HG02981 (cell line): ENCODE measurements around the gene SMC1B.
A peak's percentile ranks its signal among the peaks of the same experiment; 100 is the strongest.
"Not testable (repeated sequence)": the region's sequence is repeated elsewhere in the genome, so short reads cannot be mapped to it uniquely, and the experiment has no call there.

Experiments
- ATAC-seq: cut with Tn5 transposase; IDR thresholded peaks from one replicate; pipeline ENCODE4 v1.9.1; 2021; ENCODE audit warnings: mild to moderate bottlenecking, moderate library complexity; ENCODE audit not compliant: unreplicated experiment

The SMC1B gene

DNA sequence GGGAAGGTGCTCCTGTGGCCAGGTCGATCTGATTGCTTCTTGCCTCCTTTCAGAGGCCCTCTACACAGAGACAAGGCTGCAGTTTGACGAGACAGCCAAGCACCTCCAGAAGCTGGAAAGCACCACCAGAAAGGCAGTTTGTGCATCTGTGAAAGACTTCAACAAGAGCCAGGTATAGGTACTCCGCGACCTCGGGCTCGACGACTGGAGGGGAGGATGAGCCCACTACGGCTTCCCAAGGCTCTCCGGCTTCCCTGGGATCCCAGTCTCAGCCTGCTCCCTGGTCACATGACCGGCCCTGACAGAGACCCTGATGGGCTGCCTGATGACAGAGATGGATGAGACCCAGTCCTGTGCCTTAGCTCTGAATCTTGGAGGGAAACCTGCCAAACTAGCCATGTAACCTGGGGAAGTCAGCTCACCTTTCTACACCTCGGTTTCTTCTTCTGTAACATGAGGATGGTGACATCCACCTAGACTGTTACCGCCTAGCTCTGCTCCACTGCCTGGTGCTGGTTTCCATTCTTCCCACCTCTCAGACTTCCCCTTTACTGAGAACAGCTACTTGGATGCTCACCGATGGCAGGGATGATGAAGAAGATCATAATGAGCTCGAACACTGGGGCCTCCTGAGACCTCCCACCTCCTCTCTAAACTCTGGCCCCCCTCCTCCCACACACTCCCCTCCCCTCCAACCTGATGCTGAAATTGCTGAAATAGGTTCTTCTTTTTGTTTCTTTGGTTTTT is 9.0 kb upstream of the SMC1B start:
- ATAC-seq, result no peak

DNA sequence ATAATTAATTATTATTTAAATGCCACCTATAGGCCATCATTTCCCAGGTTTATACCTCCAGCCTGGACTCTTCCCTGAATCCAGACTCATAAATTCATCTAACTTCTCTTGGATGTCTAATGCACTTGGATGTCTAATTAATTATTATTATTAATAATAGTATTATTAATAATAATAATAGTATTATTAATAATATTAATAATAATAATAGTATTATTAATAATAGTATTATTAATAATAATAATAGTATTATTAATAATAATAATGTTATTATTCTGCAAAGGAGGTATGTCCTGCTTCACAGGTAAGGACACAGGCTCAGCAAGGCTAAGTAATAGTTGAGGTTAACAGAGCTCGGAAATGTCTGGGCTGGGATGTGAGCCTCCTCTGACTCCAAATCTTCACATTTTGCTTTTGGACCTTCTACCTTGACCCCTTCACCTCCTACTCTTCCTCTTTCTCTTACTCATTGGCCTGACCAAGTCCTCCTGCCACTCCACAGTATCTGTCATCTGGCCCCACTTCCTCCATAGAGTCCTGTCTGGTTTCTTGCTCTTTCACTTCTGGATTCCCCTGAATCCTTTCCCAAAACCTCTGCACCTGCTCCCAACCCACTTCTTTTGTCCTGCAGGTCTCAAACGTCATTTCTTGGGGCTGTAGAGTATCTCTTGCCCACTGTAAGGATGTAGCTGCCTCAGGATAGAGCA is 8.1 kb upstream of the SMC1B start:
- no peak for ATAC-seq

DNA sequence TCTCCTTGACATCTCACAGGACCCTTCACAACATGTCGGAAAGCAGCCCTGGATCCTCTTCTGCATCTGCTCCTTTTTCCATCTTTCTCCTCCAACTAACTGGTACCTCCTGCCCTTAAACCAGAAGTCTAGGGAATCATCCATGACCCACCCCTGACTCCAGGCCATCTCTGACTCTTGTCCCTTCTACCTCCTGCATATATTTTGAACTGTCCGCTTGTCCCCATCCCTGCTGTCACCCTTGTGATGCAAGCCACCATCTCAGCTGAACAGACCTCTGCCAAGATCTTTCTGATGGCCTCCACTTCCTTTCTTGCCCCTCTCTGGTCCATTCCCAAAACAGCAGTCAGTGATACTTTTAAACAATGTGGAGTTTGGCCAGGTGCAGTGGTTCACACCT is 7.1 kb upstream of the SMC1B start:
- ATAC-seq, result no peak

DNA sequence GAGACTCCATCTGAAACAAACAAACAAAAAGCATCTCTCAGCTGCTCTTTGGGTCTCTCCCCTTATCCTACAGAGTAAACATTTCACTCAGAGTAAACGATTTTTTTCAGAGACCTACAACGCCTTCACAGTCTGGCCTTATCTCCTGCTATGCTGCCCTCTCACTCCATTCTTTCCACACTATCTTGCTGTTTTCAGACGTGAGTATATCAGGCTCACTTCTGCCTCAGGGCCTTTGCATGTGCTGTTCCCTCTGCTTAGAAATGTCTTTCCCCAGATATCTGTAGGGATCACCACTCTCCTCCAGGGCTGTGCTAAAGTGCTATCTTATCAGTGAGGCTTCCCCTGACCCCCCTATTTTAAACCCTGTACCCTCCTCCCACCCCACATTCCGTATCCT is 6.6 kb upstream of the SMC1B start:
- ATAC-seq, result no peak

DNA sequence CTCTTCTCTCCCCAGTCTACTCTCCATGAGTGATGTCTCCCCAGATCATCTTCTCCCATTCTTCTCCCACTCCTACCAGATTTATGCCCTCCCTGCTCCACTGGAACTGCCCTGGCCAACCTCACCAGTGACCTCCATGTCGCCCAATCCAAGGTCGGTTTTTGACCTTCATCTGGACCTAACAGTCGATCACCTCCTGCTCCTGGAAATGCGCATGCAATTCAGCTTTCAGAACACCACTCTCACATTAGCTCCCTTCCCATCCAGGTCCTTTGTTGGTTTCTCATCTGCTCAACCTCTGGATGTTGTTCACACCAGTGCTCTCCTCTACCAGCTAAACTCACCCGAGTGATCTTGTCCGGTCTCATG is 5.4 kb upstream of the SMC1B start:
- ATAC-seq, result no peak

DNA sequence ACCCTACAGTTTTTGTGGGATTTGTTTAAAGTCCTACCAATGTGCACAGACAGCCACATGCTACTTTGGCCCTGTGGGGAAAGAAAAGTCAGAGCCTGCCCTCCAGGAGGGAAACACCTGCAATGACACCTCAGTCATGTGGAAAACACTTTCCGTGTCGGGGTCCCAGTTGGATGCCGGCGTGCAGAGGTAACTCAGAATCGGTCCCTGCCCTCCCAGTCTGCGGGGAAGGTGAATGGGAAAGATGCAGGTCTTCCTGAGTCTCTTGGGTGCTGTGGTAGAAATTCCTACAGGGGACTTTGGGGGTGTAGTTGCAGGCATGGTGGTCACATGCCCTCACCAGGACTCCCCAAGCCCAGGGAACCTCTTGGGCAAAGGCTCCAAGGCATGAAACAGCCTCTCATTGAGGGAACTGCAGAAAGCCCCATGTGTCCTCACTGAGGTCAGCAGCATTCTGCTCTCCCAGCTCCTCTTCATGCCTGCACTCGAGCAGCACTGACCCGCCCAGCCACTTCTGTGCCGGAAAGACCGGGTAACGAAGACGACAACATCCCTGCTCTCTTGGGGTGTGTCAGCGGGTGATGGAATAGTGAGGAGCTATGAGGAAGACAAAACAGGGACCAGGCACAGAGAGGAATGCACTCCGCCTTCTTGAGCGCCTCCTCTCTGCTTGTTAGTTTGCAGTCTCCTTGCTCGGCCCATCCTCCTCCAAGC is 4.8 kb upstream of the SMC1B start:
- no peak for ATAC-seq

DNA sequence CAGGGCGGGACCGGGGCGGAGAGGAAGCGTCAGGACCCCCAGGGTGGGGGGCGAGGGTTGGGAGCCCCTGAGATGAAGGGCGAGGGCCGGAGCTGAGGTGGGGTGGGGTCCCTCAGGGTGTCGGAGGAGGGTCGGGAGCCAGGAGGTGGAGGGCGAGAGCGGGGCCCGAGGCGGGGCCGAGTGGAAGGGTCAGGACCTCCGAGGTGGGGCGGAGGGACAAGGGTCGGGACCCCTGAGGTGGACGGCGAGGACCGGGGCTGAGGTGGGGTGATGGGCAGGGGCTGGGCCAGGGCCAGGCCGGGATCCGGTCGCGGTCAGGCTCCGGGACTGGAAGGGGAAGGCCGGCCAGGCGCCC is 409 bp downstream of the SMC1B start:
- ATAC-seq, result no peak

DNA sequence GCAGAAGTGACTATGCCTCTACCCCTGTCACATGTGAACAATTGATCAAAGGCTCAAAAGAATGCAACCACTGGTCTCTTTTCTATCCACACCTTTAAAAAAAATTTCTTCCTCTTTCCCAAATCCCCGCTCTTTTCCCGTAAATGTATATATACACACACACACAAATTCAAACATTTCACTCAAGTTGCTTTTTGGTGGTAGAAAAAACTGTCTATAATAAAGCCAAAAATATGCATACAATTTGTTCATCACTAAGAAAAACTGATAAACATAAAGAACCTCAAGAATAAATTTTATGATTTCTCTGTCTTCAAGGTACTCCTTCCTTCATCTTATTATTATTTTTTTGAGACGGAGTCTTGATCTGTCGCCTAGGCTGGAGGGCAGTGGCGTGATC is 5.6 kb downstream of the SMC1B start:
- no peak for ATAC-seq

DNA sequence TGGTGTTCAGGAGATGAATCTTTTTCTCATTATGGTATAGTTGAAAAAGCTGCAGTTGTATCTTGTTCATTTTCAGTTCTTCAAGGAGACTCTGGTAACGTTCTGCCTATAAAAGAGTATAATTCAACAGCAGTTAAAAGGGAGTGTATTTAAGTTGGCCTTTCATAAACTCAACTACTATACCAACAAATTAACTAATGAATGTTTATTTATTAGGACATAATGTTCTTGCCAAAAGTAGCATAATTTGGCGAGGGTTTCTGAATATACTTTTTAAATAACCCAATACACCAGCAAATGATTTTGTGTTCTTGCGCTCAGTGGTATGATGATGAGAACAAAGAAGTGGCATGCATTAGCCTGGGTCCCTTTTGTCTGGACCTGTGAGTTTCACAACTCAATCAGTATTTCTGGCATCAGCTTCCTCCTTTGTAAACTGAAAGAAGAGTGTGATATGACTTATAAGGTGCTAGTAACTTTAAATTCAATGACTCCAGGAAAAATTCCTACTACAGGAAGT is 10.9 kb downstream of the SMC1B start:
- no peak for ATAC-seq

DNA sequence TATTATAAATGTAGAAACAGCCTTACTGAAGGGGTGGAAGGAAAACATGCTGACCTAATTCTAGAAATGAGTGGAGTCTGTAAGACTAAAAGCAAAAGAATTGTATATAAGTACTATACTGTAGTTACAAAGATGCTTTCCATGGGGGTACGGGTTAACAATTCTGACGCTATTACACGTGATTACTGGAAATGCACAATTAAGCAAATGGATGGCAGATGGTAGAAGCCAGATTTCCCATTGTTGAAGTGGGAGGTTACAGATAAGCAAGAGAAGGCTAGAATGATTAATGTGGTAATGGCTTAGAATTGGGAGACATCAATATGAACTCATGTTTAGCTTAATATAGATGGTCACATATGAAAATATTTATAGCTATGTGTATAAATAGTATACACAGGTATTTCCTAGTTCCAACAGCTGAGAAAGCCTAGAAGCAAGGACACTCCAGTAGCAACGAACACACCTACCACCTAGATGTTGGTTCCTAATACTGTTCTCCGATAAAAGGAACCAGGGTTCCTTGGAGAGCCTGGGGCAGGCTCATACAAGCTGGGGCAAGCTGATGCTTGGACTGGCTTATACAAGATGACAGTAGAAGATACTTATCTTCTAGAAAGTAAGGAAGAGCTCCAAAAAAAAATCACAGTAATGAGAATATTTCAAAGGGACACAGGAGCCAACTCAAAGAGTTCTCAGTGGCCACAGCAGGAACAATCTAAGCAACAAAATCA is 13.5 kb downstream of the SMC1B start:
- ATAC-seq, result no peak

DNA sequence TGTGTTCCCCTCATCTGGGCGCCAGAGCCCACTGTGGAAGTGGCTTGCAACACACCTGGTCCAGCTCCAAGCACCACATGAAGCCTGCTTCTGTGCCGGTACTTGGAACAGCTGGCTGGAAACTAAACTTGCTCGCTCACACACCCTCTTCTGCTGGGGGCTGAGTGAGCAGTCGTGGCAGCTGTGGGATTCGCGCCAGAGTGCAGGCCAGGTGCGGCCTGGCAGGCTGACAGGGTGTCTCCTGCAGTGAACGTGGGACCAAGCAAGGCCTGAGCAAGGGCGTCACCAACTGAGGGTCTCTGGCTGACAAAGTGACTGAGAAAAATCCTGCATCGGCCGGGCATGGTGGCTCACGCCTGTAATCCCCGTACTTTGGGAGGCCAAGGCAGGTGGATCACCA is 15.2 kb downstream of the SMC1B start:
- no peak for ATAC-seq

DNA sequence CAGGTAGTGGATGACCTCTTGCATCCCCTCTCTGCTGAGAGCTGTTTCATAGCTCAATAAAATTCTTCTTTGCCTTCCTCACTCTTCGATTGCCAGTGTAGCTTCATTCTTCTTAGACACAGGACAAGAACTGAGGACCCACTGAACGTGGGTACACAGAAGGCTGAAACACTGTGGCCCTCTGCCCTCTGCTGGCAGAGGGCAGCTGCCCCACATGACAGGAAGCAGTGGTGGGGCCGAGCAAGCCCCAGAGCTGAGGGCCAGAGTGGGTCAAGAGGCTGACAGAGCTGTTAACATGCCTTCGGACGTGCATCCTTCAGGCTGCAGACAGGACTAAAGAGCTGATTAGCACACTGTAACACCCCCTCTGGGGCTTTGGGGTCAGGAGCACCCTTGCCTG is 15.6 kb downstream of the SMC1B start:
- no peak for ATAC-seq

DNA sequence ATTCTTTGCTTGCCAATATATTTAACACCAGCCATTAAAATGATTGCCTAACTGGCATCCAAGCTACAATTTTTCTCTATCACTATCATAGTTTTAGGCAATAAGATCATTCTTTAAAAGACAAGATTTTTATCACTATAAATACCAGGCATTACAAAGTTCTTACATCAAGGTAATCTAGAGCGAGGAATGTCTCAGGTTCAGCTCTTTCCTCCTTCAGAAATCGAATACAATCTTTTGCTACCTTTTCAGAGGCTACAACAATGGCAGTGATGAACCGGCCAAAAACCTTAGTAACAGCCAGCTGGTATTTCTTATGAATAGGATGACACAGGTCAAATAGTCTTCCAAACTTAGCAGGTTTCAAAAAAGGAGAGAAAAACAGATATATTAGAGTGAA is 23.9 kb downstream of the SMC1B start:
- no peak for ATAC-seq

DNA sequence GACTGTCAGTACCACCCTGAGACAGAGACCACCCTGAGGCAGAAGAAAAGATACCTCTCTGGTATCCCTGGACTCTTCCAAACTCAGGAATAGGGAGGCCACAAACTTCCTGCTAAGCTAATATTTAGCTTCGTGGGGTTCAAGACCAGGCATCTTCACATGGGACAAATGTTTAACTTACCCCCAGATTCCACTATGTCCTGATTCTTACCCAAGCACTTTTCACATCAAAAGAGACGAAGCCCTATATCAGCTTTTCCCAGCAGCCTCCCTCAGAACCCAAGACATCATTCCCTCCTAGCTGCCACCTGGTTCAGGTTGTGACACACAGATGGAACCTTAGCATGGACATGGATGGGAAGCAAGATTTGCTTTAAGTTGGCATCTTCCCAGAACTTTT is 32.1 kb downstream of the SMC1B start:
- ATAC-seq, result no peak

DNA sequence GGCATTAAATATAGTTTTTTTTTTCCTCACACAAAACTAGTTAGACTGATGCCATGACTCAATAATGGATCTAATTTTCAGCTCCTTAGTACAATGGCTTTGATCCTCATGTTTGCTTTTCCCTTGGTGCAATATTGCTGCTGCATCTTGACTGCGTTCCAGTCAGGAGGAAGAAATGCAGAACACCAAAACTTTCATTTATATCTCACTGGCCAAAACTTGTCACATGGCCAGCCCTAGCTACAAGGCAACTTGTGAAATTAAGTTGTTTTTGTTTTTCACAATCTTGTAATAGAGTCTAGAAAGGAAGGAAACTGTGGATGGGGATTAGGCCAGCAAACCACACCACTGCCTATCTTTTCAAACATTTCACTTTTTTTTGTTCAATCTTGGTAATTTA is 36.7 kb downstream of the SMC1B start:
- ATAC-seq, result no peak

DNA sequence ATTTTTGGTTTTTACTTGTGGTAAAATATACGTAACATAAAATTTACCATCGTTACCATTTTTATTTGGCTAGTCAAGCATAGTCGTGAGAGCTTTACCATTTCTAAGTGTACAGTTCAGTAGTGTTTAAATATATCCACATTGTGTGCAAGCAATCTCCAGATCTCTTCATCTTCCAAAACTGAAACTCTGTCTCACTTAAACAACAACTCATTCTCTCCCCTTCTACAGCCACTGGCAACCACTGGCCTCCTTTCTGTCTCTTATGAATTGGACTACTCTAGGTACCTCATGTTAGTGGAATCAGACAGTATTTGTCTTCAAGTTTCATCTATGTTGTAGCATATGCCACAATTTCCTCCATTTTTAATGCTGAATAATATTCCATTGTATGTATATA is 37.4 kb downstream of the SMC1B start:
- peak; percentile 77 for ATAC-seq

DNA sequence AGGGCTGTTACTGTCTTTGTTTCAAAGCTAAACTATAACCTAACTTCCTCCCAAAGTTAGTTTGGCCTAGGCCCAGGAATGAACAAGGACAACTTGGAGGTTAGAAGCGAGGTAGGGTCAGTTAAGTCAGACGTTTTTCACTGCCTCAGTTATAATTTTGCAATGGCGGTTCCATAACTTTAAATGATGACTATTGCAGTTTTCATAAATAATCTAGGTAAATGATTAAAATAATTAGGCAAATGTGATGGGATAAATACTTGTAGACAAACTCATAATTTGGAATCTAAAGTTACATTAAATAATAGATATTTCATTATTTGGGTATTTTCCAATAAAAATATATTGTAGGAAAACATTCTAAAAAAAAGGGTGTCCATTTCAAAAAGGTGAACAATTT is 39.8 kb downstream of the SMC1B start:
- not testable (repeated sequence) for ATAC-seq

DNA sequence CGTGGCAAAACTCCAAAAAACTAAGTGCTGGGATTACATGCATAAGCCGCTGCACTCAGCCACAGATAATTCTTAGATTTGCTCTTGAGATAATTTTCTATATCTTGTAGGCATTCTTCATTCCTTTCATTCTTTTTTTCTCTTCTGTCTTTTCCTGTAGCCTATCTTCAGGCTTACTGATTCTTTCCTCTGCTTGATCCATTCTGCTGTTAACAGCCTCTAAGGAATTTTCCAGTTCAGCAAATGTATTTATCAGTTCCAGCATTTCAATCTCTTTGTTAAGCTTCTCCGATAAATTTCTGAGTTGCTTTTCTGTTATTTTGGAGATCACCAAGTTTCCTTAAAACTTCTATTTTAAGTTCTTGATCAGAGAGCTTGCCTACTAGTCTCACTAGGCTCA is 46.7 kb downstream of the SMC1B start:
- ATAC-seq, result no peak

DNA sequence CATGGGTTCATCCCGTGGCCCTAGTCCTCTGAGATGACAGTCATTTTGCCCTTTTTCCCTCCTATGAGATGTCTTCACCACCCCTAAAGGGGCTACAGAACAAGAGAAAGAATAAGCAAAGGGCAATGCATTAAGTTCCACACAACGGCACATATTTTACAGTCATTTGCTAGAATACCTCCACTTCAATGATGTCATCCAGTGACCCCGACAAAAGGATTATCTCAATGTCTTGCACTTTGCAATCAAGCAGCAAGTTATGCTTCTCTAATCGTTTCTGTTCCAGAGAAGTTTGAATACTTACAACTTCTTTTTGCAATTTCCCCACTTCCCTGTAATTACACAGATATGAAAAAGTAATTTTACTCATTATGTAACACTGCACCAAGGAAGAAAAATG is 53.8 kb downstream of the SMC1B start:
- ATAC-seq, result no peak

DNA sequence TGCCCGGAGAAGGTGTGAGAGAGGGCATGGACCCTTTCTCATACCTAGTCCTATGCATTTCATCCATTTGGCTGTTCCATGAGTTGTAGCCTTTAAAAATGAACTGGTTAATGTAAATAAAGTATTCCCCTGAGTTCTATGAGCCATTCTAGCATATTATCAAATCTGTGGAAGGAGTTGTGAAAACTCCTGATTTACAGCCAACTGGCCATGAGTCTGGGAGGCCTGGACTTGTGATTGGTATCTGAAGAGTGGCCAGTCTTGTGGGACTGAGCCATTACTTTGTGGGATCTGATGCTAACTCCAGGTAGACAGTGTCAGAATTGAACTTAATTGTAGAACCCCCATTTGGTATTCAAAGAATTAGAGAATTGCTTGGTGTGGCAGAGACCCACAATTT is 55.3 kb downstream of the SMC1B start:
- ATAC-seq, result no peak

DNA sequence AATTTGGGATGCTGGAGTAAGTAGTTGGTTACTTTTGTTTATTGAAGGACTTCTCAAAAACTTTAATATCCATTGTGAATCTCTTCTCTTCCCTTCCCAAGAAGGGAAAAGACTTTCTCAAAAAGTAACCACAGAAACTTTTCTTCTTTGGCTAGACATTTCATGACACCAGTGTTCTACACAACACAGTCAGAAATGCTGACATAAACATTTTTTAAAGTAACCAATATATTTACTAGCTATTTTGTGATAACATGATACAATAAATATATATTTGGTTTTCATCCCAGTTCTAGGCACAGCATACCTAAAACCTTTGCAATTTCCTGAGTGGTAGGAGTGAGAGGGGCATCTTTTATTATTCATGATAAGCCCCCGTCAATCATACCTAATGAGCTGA is 55.9 kb downstream of the SMC1B start:
- ATAC-seq, result no peak
